HG03575 (cell line): ENCODE data around the gene HS1BP3.

Experiments
- ATAC-seq: cut with Tn5 transposase; IDR thresholded peaks from one replicate; pipeline ENCODE4 v1.9.1; 2021; ENCODE audit not compliant: unreplicated experiment, insufficient number of reproducible peaks, low FRiP score; ENCODE audit errors: extremely low read depth

Gene HS1BP3

GRCh38 chr2:20583425-20583881, 67.4 kb downstream of the HS1BP3 start:
- no peak for ATAC-seq

GRCh38 chr2:20582600-20583221, 68.2 kb downstream of the HS1BP3 start:
- no peak for ATAC-seq

- ATAC-seq: no peak
Observed at GRCh38 chr2:20580690-20581437, 70.0 kb downstream of the HS1BP3 start.

- ATAC-seq: no peak
Observed at GRCh38 chr2:20579866-20580265, 71.0 kb downstream of the HS1BP3 start.

- ATAC-seq: peak; percentile 59
Observed at GRCh38 chr2:20578895-20579825, 71.7 kb downstream of the HS1BP3 start.

GRCh38 chr2:20578266-20578894, 72.5 kb downstream of the HS1BP3 start:
- ATAC-seq: no peak

GRCh38 chr2:20577495-20578235, 73.2 kb downstream of the HS1BP3 start:
- no peak for ATAC-seq

- peak; percentile 69 for ATAC-seq
Observed at GRCh38 chr2:20576598-20577115, 74.2 kb downstream of the HS1BP3 start.

GRCh38 chr2:20575935-20576597, 74.8 kb downstream of the HS1BP3 start:
- no peak for ATAC-seq

- no peak for ATAC-seq
Observed at GRCh38 chr2:20575414-20575813, 75.5 kb downstream of the HS1BP3 start.

GRCh38 chr2:20574930-20575329, 76.0 kb downstream of the HS1BP3 start:
- ATAC-seq: no peak

GRCh38 chr2:20574423-20574911, 76.4 kb downstream of the HS1BP3 start:
- ATAC-seq: no peak

GRCh38 chr2:20573620-20574422, 77.1 kb downstream of the HS1BP3 start:
- no peak for ATAC-seq

GRCh38 chr2:20572221-20572620, 78.7 kb downstream of the HS1BP3 start:
- no peak for ATAC-seq

- ATAC-seq: no peak
Observed at GRCh38 chr2:20571644-20572215, 79.2 kb downstream of the HS1BP3 start.

- ATAC-seq: no peak
Observed at GRCh38 chr2:20571231-20571630, 79.7 kb downstream of the HS1BP3 start.

GRCh38 chr2:20570249-20570648, 80.6 kb downstream of the HS1BP3 start:
- ATAC-seq: no peak
